Measurements from ENCODE around the gene PEX5L. TPM values are rescaled to one million over a fixed set of nuclear protein-coding genes. Genes with fewer than 3 reads are reported as not detected.

Gene PEX5L
- total and polyA plus RNA-seq, 5 donors from 2014 or later = 0.03 TPM; not detected in 3

DNA sequence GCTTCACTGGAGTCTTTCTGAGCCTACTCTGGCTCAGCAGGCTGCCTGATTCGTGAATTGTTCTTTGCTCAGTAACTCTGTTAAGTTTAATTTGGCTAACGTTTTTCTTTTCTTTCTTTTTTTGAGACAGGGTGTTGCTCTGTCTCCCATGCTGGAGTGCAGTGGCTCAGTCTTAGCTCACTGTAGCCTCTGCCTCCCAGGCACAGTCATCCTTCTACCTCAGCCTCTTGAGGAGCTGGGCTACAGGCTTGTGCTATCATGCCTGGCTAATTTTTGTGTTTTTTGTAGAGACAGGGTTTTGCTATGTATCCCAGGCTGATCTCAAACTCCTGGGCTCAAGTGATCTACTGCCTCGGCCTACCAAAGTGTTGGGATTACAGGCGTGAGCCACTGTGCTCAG is 165.0 kb downstream of the PEX5L start:
- no peak overlapping the region for H3K4me3 Mint-ChIP-seq
- no peaks in the 10 kb centered on the region for H3K27me3 ChIP-seq (ENCODE audit: control insufficient read depth, insufficient read depth, low read length)
- H3K36me3 Mint-ChIP-seq = no peaks in the 10 kb centered on the region
- H3K4me1 Mint-ChIP-seq = no peaks in the 10 kb centered on the region
- H3K4me1 ChIP-seq (ENCODE audit: control insufficient read depth, insufficient read depth, low read length, poor library complexity, severe bottlenecking) = no peaks in the 10 kb centered on the region
- DNase-seq (no peak), ATAC-seq (ENCODE audit: low read depth in 2 of 2) (no peak)
- no peaks in the 10 kb centered on the region for H3K9me3 ChIP-seq (ENCODE audit: control insufficient read depth in 2 of 2, low read length in 2 of 2)
- H3K9me3 Mint-ChIP-seq = peaks cover 0 to 3% (median 0%) of the 10 kb centered on the region in 7 donors
- H3K36me3 ChIP-seq (ENCODE audit: control insufficient read depth, insufficient read depth, low read length) = no peaks in the 10 kb centered on the region
- no peak overlapping the region for H3K27ac ChIP-seq (ENCODE audit: insufficient read depth, low read length, poor library complexity, severe bottlenecking)
- H3K27me3 Mint-ChIP-seq = peaks cover 12% of the 10 kb centered on the region
- H3K27ac Mint-ChIP-seq = no peak overlapping the region
- no peak overlapping the region for H3K4me3 ChIP-seq (ENCODE audit: low read depth, low read length)

DNA sequence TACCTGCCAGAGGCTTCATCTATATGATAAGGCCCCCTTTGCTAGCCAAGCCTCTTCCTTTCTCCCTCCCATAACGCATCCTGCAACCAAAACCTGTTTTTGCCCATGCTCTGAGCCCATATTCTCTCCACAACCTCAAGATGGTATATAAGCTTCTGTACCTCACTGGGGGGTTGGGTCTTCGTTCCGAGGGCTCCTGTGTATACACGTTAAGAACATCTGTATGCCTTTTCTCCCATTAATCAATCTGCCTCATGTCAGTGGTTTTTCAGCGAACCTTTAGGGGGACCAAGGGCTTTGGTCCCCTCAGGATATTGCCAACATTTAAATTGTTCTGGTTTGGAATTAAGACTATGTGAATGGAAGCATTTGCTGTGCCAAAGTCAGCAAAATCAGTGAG is 168.0 kb downstream of the PEX5L start:
- no peaks in the 10 kb centered on the region for H3K36me3 Mint-ChIP-seq
- H3K9me3 Mint-ChIP-seq = no peaks in the 10 kb centered on the region
- H3K4me3 Mint-ChIP-seq = no peak overlapping the region
- Histone ChIP-seq H3K9me3 (ENCODE audit: control insufficient read depth in 2 of 2, low read length in 2 of 2) (no peaks in the 10 kb centered on the region), H3K4me3 (ENCODE audit: low read depth, low read length) (no peak overlapping the region), H3K27me3 (ENCODE audit: control insufficient read depth, insufficient read depth, low read length) (no peaks in the 10 kb centered on the region), H3K4me1 (ENCODE audit: control insufficient read depth, insufficient read depth, low read length, poor library complexity, severe bottlenecking) (no peaks in the 10 kb centered on the region), H3K27ac (ENCODE audit: insufficient read depth, low read length, poor library complexity, severe bottlenecking) (no peak overlapping the region), H3K36me3 (ENCODE audit: control insufficient read depth, insufficient read depth, low read length) (no peaks in the 10 kb centered on the region)
- no peak overlapping the region for H3K27ac Mint-ChIP-seq
- DNase-seq = no peak
- H3K4me1 Mint-ChIP-seq = no peaks in the 10 kb centered on the region
- H3K27me3 Mint-ChIP-seq = peaks cover 9% of the 10 kb centered on the region
- ATAC-seq (ENCODE audit: low read depth in 2 of 2) = no peak

DNA sequence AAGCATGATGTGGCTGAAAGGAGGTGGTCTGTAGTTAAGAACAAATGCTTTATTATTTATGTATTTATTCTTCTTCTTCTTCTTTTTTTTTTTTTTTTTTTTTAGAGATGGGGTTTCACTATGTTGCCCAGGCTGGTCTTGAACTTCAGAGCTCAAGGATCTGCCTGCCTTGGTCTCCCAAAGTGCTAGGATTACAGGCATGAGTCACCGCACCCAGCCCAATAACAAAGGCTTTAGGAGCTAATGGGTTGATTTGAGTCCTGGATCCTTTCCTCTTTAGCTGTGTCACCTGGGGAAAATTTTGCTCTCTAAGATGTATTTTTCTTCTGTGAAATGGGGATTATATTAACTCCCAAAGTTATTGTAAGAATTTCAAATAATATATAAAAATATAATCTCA is 168.8 kb downstream of the PEX5L start:
- no peak overlapping the region for H3K27ac ChIP-seq (ENCODE audit: insufficient read depth, low read length, poor library complexity, severe bottlenecking)
- H3K9me3 ChIP-seq (ENCODE audit: control insufficient read depth in 2 of 2, low read length in 2 of 2) = no peaks in the 10 kb centered on the region
- ATAC-seq (ENCODE audit: low read depth in 2 of 2) (no peak), DNase-seq (no peak)
- no peak overlapping the region for H3K4me3 ChIP-seq (ENCODE audit: low read depth, low read length)
- H3K9me3 Mint-ChIP-seq = no peaks in the 10 kb centered on the region
- no peaks in the 10 kb centered on the region for H3K27me3 ChIP-seq (ENCODE audit: control insufficient read depth, insufficient read depth, low read length)
- no peak overlapping the region for H3K27ac Mint-ChIP-seq
- no peak overlapping the region for H3K4me3 Mint-ChIP-seq
- H3K36me3 ChIP-seq (ENCODE audit: control insufficient read depth, insufficient read depth, low read length) = no peaks in the 10 kb centered on the region
- no peaks in the 10 kb centered on the region for H3K36me3 Mint-ChIP-seq
- H3K27me3 Mint-ChIP-seq = peaks cover 6% of the 10 kb centered on the region
- no peaks in the 10 kb centered on the region for H3K4me1 Mint-ChIP-seq
- no peaks in the 10 kb centered on the region for H3K4me1 ChIP-seq (ENCODE audit: control insufficient read depth, insufficient read depth, low read length, poor library complexity, severe bottlenecking)

DNA sequence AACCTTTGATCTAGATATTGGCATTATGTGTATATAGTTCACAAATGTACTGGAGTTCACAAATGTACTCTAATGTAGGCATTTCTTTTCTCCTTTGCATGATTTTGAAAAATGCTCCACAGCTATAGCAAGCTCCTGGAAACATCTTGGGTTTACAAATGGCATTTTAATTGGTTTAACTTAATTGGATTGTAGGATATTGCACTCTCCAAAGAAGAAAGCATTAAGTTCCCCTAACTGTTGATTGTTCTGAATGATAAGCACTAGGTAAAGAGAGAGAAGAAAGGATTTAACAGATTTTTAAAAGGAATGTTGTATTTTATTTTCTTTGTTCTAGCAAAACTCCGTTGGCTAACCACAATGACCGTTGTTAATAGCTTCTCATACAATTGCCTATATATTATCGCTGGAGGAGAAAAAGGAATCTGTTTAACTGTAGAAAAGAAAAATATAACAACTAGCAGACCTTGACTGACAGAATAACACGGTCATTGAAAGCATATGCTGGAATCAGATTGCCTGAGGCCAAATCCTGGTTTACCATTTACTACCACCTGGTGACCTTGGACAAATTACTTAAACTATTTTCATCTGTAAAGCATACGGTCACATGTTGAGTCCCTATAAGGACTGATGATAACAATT is 170.8 kb downstream of the PEX5L start:
- Mint-ChIP-seq H3K4me1 (no peaks in the 10 kb centered on the region), H3K4me3 (no peak overlapping the region), H3K36me3 (no peaks in the 10 kb centered on the region), H3K27ac (no peak overlapping the region), H3K27me3 (peaks cover 6% of the 10 kb centered on the region), H3K9me3 (peaks cover 0 to 1% (median 0%) of the 10 kb centered on the region in 7 donors)
- H3K4me3 ChIP-seq (ENCODE audit: low read depth, low read length) = no peak overlapping the region
- ATAC-seq (ENCODE audit: low read depth in 2 of 2) = no peak
- H3K27ac ChIP-seq (ENCODE audit: insufficient read depth, low read length, poor library complexity, severe bottlenecking) = no peak overlapping the region
- no peaks in the 10 kb centered on the region for H3K9me3 ChIP-seq (ENCODE audit: control insufficient read depth in 2 of 2, low read length in 2 of 2)
- no peaks in the 10 kb centered on the region for H3K36me3 ChIP-seq (ENCODE audit: control insufficient read depth, insufficient read depth, low read length)
- no peaks in the 10 kb centered on the region for H3K27me3 ChIP-seq (ENCODE audit: control insufficient read depth, insufficient read depth, low read length)
- no peaks in the 10 kb centered on the region for H3K4me1 ChIP-seq (ENCODE audit: control insufficient read depth, insufficient read depth, low read length, poor library complexity, severe bottlenecking)
- no peak for DNase-seq

GRCh38 chr3:179861953-179862352 is 174.8 kb downstream of the PEX5L start:
- no peak overlapping the region for H3K27ac ChIP-seq (ENCODE audit: insufficient read depth, low read length, poor library complexity, severe bottlenecking)
- H3K4me1 ChIP-seq (ENCODE audit: control insufficient read depth, insufficient read depth, low read length, poor library complexity, severe bottlenecking) = no peaks in the 10 kb centered on the region
- H3K27ac Mint-ChIP-seq = no peak overlapping the region
- no peaks in the 10 kb centered on the region for H3K9me3 ChIP-seq (ENCODE audit: control insufficient read depth in 2 of 2, low read length in 2 of 2)
- no peaks in the 10 kb centered on the region for H3K36me3 Mint-ChIP-seq
- H3K9me3 Mint-ChIP-seq = peaks cover 0 to 1% (median 0%) of the 10 kb centered on the region in 7 donors
- H3K36me3 ChIP-seq (ENCODE audit: control insufficient read depth, insufficient read depth, low read length) = no peaks in the 10 kb centered on the region
- peaks cover 6% of the 10 kb centered on the region for H3K27me3 Mint-ChIP-seq
- H3K4me3 ChIP-seq (ENCODE audit: low read depth, low read length) = no peak overlapping the region
- H3K4me3 Mint-ChIP-seq = no peak overlapping the region
- DNase-seq = no peak
- no peaks in the 10 kb centered on the region for H3K4me1 Mint-ChIP-seq
- no peak for ATAC-seq (ENCODE audit: low read depth in 2 of 2)
- H3K27me3 ChIP-seq (ENCODE audit: control insufficient read depth, insufficient read depth, low read length) = no peaks in the 10 kb centered on the region

DNA sequence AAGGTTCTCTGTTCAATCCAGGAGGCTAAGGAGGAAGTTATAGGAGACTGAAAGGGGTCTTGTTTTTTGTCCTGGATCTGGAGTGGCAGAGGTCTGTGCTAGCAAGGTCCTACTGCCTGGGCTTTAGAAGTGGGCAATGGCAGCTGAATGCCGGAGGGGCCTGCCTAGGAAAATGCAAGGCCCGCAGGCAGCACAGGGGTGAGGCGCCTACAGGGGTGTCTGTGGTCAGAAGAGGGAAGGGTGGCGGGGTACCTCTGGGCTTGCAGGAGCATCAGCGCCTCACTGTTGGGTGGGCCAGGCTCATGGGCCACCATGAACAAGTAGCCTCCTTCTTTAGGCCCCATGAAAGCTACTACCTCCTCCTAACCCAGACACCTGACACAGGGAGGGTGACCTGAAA is 175.4 kb downstream of the PEX5L start:
- Histone ChIP-seq H3K9me3 (ENCODE audit: control insufficient read depth in 2 of 2, low read length in 2 of 2) (no peaks in the 10 kb centered on the region), H3K4me3 (ENCODE audit: low read depth, low read length) (no peak overlapping the region), H3K4me1 (ENCODE audit: control insufficient read depth, insufficient read depth, low read length, poor library complexity, severe bottlenecking) (no peaks in the 10 kb centered on the region), H3K27ac (ENCODE audit: insufficient read depth, low read length, poor library complexity, severe bottlenecking) (no peak overlapping the region), H3K36me3 (ENCODE audit: control insufficient read depth, insufficient read depth, low read length) (no peaks in the 10 kb centered on the region), H3K27me3 (ENCODE audit: control insufficient read depth, insufficient read depth, low read length) (no peaks in the 10 kb centered on the region)
- DNase-seq = no peak
- Mint-ChIP-seq H3K4me3 (no peak overlapping the region), H3K27me3 (peaks cover 6% of the 10 kb centered on the region), H3K36me3 (no peaks in the 10 kb centered on the region), H3K9me3 (peaks cover 0 to 1% (median 0%) of the 10 kb centered on the region in 7 donors), H3K4me1 (no peaks in the 10 kb centered on the region), H3K27ac (no peak overlapping the region)
- no peak for ATAC-seq (ENCODE audit: low read depth in 2 of 2)

DNA sequence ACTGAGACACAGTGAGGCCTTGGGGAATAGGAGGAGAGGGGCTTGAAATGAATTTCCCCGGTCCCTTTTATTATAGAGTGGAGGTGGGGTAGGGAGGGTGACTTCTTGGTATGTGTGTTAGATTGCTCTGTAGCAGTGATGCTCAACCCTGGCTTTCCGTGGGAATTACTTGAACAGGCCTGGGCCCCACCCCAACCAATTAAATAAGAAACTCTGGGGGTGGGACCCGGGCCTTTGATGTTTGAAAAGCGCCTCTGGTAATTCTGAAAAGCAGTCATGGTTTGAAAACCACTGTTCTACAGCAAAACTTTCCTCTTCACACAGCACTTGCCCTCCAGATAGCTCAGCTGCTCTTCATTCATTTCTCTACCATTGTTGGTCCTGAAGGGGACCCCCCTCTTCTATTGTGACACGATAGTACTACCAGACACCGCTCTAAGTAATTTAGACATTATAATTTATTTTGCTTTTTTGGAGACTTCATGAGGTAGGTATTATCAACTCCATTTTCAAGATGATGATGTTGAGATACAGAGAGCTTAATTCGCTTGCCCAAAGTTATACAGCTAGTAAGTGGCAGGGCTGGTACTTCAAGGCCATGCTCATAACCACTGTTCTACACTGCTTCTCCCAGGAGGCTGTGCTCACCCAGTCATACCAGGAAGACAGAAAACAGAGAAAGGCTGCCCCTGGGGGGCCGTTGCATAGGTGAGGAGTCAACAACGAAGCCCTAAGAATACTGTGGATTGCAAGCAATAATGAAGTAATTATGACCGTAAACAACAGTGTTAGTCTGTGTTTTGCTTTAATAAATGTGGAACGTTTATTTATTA is 176.2 kb downstream of the PEX5L start:
- Histone ChIP-seq H3K4me3 (ENCODE audit: low read depth, low read length) (no peak overlapping the region), H3K4me1 (ENCODE audit: control insufficient read depth, insufficient read depth, low read length, poor library complexity, severe bottlenecking) (no peaks in the 10 kb centered on the region), H3K27ac (ENCODE audit: insufficient read depth, low read length, poor library complexity, severe bottlenecking) (no peak overlapping the region), H3K27me3 (ENCODE audit: control insufficient read depth, insufficient read depth, low read length) (no peaks in the 10 kb centered on the region), H3K9me3 (ENCODE audit: control insufficient read depth in 2 of 2, low read length in 2 of 2) (no peaks in the 10 kb centered on the region), H3K36me3 (ENCODE audit: control insufficient read depth, insufficient read depth, low read length) (no peaks in the 10 kb centered on the region)
- Mint-ChIP-seq H3K4me1 (no peaks in the 10 kb centered on the region), H3K27me3 (peaks cover 6% of the 10 kb centered on the region), H3K36me3 (no peaks in the 10 kb centered on the region), H3K4me3 (no peak overlapping the region), H3K27ac (no peak overlapping the region), H3K9me3 (peaks cover 0 to 1% (median 0%) of the 10 kb centered on the region in 7 donors)
- no peak for ATAC-seq (ENCODE audit: low read depth in 2 of 2)
- DNase-seq = no peak

- H3K9me3 ChIP-seq (ENCODE audit: control insufficient read depth in 2 of 2, low read length in 2 of 2) = no peaks in the 10 kb centered on the region
- Mint-ChIP-seq H3K9me3 (peaks cover 0 to 4% (median 0%) of the 10 kb centered on the region in 7 donors), H3K4me3 (no peak overlapping the region), H3K4me1 (no peaks in the 10 kb centered on the region), H3K27ac (no peak overlapping the region), H3K36me3 (no peaks in the 10 kb centered on the region), H3K27me3 (peaks cover 4% of the 10 kb centered on the region)
- no peak for ATAC-seq (ENCODE audit: low read depth in 2 of 2)
- no peak overlapping the region for H3K4me3 ChIP-seq (ENCODE audit: low read depth, low read length)
- no peaks in the 10 kb centered on the region for H3K36me3 ChIP-seq (ENCODE audit: control insufficient read depth, insufficient read depth, low read length)
- H3K4me1 ChIP-seq (ENCODE audit: control insufficient read depth, insufficient read depth, low read length, poor library complexity, severe bottlenecking) = no peaks in the 10 kb centered on the region
- no peaks in the 10 kb centered on the region for H3K27me3 ChIP-seq (ENCODE audit: control insufficient read depth, insufficient read depth, low read length)
- DNase-seq = no peak
- H3K27ac ChIP-seq (ENCODE audit: insufficient read depth, low read length, poor library complexity, severe bottlenecking) = no peak overlapping the region
Observed at GRCh38 chr3:179853176-179853575, 183.6 kb downstream of the PEX5L start.
